Measurements from ENCODE around the gene FLRT2. TPM values are rescaled to one million over a fixed set of nuclear protein-coding genes. Genes with fewer than 3 reads are reported as not detected.

FLRT2 gene
- total RNA-seq, 1 experiment from 2014 or later: 4.5 TPM

DNA sequence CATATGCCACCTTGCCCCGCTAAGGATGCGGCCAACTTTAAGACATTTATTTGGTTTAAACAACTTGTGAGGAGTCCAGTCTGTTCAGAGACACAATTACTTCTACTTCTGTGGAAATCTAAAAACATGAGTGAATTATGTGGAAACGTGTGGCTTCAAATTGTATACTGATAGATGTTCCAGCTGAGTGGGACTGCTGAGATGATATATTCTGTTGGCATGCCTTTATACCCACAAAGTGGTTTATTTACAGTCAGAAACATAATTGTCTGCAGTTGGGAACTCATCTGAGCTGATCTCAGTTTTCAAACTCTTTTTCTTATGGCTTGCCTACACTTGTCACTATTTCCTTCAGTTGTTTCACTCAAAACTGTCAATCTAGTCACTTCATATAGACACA lies 67.8 kb downstream of the FLRT2 start:
- CTCF ChIA-PET: no interaction called here
- Histone ChIP-seq H3K4me1 (ENCODE audit: control insufficient read depth, insufficient read depth, low read length) (no peaks in the 10 kb centered on the region), H3K36me3 (ENCODE audit: control insufficient read depth, insufficient read depth, low read length) (no peaks in the 10 kb centered on the region), H3K9me3 (ENCODE audit: control insufficient read depth, insufficient read depth, low read depth, low read length) (no peaks in the 10 kb centered on the region), H3K4me3 (ENCODE audit: low read depth in 2 of 2, low read length in 2 of 2) (no peak overlapping the region), H3K27ac (ENCODE audit: low read length) (no peak overlapping the region), H3K27me3 (ENCODE audit: control insufficient read depth, insufficient read depth, low read length) (no peaks in the 10 kb centered on the region)
- intact Hi-C loops (cut with micrococcal nuclease; ENCODE audit: unreplicated experiment): no loop called here
- BruUV-seq (replicated peaks): no TSS peak
- TF ChIP-seq TCF7L2 (IDR thresholded peaks at IDR 0.05; ENCODE audit: low read depth, low read length) (no peak), CTCF (IDR thresholded peaks at IDR 0.05) (no peak), POLR2AphosphoS5 (IDR thresholded peaks at IDR 0.05; ENCODE audit: low read depth, low read length) (no peak)
- DNase-seq (ENCODE audit: low read depth, low spot score): no peak
- in situ Hi-C loops (cut with HindIII; ENCODE audit: low pct_unique_long_range_greater_than_20kb, low sequenced_read_pairs): no loop called here
- POLR2A ChIA-PET: no interaction called here
- no peak for ATAC-seq

DNA sequence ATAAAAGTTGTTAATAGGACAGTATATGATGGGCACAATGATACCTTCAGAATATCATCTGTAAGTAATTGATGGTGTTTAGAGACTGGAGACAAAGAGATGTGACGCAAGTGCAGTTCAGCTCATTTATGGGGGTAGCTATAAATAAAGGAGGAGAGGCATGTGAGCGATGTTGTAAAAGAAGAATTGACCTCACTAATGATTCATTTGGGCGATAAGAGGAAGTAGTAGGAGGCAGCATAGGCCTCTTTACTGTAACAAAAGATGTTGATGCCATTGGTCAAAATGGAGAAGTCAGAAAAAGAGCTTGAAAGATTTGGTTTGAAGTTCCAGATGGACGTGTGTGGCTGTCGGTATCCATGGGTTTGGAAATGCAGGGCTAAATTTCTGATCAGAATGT lies 70.0 kb downstream of the FLRT2 start:
- no TSS peak for BruUV-seq (replicated peaks)
- ChIA-PET POLR2A (no interaction called here), CTCF (no interaction called here)
- DNase-seq (ENCODE audit: low read depth, low spot score) (no peak), ATAC-seq (no peak)
- H3K4me1 ChIP-seq (ENCODE audit: control insufficient read depth, insufficient read depth, low read length): no peaks in the 10 kb centered on the region
- no peaks in the 10 kb centered on the region for H3K9me3 ChIP-seq (ENCODE audit: control insufficient read depth, insufficient read depth, low read depth, low read length)
- H3K27me3 ChIP-seq (ENCODE audit: control insufficient read depth, insufficient read depth, low read length): no peaks in the 10 kb centered on the region
- no peak overlapping the region for H3K27ac ChIP-seq (ENCODE audit: low read length)
- in situ Hi-C loops (cut with HindIII; ENCODE audit: low pct_unique_long_range_greater_than_20kb, low sequenced_read_pairs): no loop called here
- intact Hi-C loops (cut with micrococcal nuclease; ENCODE audit: unreplicated experiment): no loop called here
- H3K4me3 ChIP-seq (ENCODE audit: low read depth in 2 of 2, low read length in 2 of 2): no peak overlapping the region
- TF ChIP-seq CTCF (IDR thresholded peaks at IDR 0.05): no peak
- TF ChIP-seq POLR2AphosphoS5 (IDR thresholded peaks at IDR 0.05; ENCODE audit: low read depth, low read length): no peak
- TF ChIP-seq SIN3A (IDR thresholded peaks at IDR 0.05; ENCODE audit: borderline replicate concordance, insufficient read depth, low read depth, low read length): no peak
- TF ChIP-seq REST (IDR thresholded peaks at IDR 0.05; ENCODE audit: insufficient read depth in 1 of 2, low read depth in 2 of 2, low read length in 1 of 2): no peak
- TF ChIP-seq TCF7L2 (IDR thresholded peaks at IDR 0.05; ENCODE audit: low read depth, low read length): no peak
- no peaks in the 10 kb centered on the region for H3K36me3 ChIP-seq (ENCODE audit: control insufficient read depth, insufficient read depth, low read length)

- no peak overlapping the region for H3K27ac ChIP-seq (ENCODE audit: low read length)
- no peaks in the 10 kb centered on the region for H3K4me1 ChIP-seq (ENCODE audit: control insufficient read depth, insufficient read depth, low read length)
- no peaks in the 10 kb centered on the region for H3K36me3 ChIP-seq (ENCODE audit: control insufficient read depth, insufficient read depth, low read length)
- BruUV-seq (replicated peaks): no TSS peak
- H3K4me3 ChIP-seq (ENCODE audit: low read depth in 2 of 2, low read length in 2 of 2): no peak overlapping the region
- TF ChIP-seq SIN3A (IDR thresholded peaks at IDR 0.05; ENCODE audit: borderline replicate concordance, insufficient read depth, low read depth, low read length): no peak
- no peak for TF ChIP-seq CTCF (IDR thresholded peaks at IDR 0.05)
- TF ChIP-seq POLR2AphosphoS5 (IDR thresholded peaks at IDR 0.05; ENCODE audit: low read depth, low read length): no peak
- no peak for TF ChIP-seq REST (IDR thresholded peaks at IDR 0.05; ENCODE audit: insufficient read depth in 1 of 2, low read depth in 2 of 2, low read length in 1 of 2)
- no peak for TF ChIP-seq TCF7L2 (IDR thresholded peaks at IDR 0.05; ENCODE audit: low read depth, low read length)
- H3K9me3 ChIP-seq (ENCODE audit: control insufficient read depth, insufficient read depth, low read depth, low read length): no peaks in the 10 kb centered on the region
- ChIA-PET POLR2A (no interaction called here), CTCF (no interaction called here)
- H3K27me3 ChIP-seq (ENCODE audit: control insufficient read depth, insufficient read depth, low read length): no peaks in the 10 kb centered on the region
- intact Hi-C loops (cut with micrococcal nuclease; ENCODE audit: unreplicated experiment) (no loop called here), in situ Hi-C loops (cut with HindIII; ENCODE audit: low pct_unique_long_range_greater_than_20kb, low sequenced_read_pairs) (no loop called here)
- no peak for ATAC-seq
- DNase-seq (ENCODE audit: low read depth, low spot score): no peak
Observed at GRCh38 chr14:85601246-85601645, 71.3 kb downstream of the FLRT2 start.
